Measurements from ENCODE around the gene ACAA2. TPM values are rescaled to one million over a fixed set of nuclear protein-coding genes. Genes with fewer than 3 reads are reported as not detected.

ACAA2 gene
- total and polyA plus RNA-seq, 4 donors: 55.6 to 1,315 (median 646) TPM

DNA sequence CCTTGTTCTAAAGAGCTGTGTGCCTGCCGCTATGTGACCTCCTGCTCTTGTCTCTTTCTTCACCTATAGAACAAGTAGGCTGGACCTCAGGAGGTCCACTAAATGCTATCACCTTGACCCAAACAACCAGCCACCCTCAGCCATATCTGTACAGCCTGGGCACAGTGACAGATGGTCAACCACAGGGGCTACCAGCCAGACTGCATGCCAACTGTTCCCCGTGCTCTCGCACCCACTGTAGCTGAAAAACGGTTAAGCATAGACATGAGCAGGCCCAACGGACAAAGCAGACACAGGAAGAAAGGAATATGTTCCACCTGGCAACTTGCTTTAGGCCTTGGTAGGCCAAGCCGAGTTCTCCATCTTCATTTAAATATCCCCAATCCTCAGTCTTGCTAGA, 43.2 kb upstream of the ACAA2 start:
- Histone ChIP-seq H3K4me3 (ENCODE audit: low read depth in 1 of 3, low read length in 3 of 3) (no peak overlapping the region), H3K9me3 (ENCODE audit: control insufficient read depth in 4 of 4, low read length in 3 of 4) (no peaks in the 10 kb centered on the region), H3K9ac (ENCODE audit: low read depth in 1 of 2, low read length in 2 of 2) (no peak overlapping the region), H3K27me3 (ENCODE audit: control insufficient read depth in 4 of 4, insufficient read depth in 4 of 4, low read length in 3 of 4) (no peaks in the 10 kb centered on the region), H3K27ac (ENCODE audit: low read depth in 1 of 2, low read length in 2 of 2) (no peak overlapping the region), H3K4me1 (ENCODE audit: control insufficient read depth in 4 of 4, insufficient read depth in 4 of 4, low read length in 3 of 4) (peaks cover 0 to 21% (median 13%) of the 10 kb centered on the region in 4 donors), H3K36me3 (ENCODE audit: control insufficient read depth in 4 of 4, insufficient read depth in 3 of 4, low read depth in 1 of 4, low read length in 3 of 4) (no peaks in the 10 kb centered on the region)
- TF ChIP-seq RXRA (IDR thresholded peaks at IDR 0.05) (no peak), FOXA2 (IDR thresholded peaks at IDR 0.05) (no peak), SP1 (IDR thresholded peaks at IDR 0.05) (no peak), HNF4G (IDR thresholded peaks at IDR 0.05) (no peak), TAF1 (conservative IDR thresholded peaks at IDR 0.05) (no peak), EGR1 (IDR thresholded peaks at IDR 0.05; ENCODE audit: low read depth in 2 of 2) (no peak), RAD21 (IDR thresholded peaks at IDR 0.05) (no peak), FOXA1 (IDR thresholded peaks at IDR 0.05) (no peak), GABPA (IDR thresholded peaks at IDR 0.05 in 1 of 2, conservative IDR thresholded peaks at IDR 0.05 in 1 of 2) (no peak), JUND (IDR thresholded peaks at IDR 0.05) (no peak), HNF4A (conservative IDR thresholded peaks at IDR 0.05) (no peak)
- TF ChIP-seq, protein P1, sequence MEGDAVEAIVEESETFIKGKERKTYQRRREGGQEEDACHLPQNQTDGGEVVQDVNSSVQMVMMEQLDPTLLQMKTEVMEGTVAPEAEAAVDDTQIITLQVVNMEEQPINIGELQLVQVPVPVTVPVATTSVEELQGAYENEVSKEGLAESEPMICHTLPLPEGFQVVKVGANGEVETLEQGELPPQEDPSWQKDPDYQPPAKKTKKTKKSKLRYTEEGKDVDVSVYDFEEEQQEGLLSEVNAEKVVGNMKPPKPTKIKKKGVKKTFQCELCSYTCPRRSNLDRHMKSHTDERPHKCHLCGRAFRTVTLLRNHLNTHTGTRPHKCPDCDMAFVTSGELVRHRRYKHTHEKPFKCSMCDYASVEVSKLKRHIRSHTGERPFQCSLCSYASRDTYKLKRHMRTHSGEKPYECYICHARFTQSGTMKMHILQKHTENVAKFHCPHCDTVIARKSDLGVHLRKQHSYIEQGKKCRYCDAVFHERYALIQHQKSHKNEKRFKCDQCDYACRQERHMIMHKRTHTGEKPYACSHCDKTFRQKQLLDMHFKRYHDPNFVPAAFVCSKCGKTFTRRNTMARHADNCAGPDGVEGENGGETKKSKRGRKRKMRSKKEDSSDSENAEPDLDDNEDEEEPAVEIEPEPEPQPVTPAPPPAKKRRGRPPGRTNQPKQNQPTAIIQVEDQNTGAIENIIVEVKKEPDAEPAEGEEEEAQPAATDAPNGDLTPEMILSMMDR (IDR thresholded peaks at IDR 0.05; ENCODE audit: low read depth, low read length, missing input control): no peak
- TF ChIP-seq, protein P2, sequence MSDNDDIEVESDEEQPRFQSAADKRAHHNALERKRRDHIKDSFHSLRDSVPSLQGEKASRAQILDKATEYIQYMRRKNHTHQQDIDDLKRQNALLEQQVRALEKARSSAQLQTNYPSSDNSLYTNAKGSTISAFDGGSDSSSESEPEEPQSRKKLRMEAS (IDR thresholded peaks at IDR 0.05): no peak
- no peak for DNase-seq (ENCODE audit: low spot score)
- 96% methylated on average over 6 of the region's 6 CpGs for WGBS

DNA sequence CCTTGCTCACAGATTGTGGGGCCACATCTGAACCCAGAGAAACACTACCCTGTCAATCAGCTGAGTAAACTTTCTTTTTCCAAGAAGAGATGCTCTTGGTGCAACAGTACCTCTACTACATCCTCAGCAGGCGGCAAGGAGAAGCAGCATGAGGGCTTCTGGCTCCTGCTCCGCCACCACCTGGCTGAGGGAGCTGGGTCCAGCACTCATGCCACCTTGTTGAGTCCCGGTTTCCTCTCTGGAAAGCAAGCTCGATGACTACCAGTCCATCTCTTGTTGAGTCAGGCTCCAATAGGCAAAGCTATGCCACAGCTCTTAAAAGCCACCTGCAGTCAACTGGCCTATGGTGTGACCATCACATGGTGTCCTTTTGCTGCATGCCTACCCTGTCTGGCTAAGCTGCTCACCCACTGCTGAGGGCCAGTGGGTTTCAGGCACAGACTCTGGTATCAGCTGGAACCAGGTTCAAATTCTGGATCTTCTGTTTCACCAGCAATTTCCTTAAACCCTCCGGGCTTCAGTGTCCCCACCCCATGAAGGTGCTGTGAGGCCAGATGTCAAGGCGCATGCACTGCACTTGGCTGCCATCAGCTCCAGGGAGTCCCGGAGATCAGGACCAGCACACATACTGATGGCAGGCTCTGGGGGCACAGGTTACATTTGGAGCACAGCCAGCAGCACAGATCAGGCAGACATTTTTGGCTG, 42.5 kb upstream of the ACAA2 start:
- DNase-seq (ENCODE audit: low spot score): no peak
- peaks cover 0 to 21% (median 13%) of the 10 kb centered on the region in 4 donors for H3K4me1 ChIP-seq (ENCODE audit: control insufficient read depth in 4 of 4, insufficient read depth in 4 of 4, low read length in 3 of 4)
- 98% methylated on average over 7 of the region's 7 CpGs for WGBS
- TF ChIP-seq NR2F2 (IDR thresholded peaks at IDR 0.05) (no peak), SP1 (IDR thresholded peaks at IDR 0.05) (no peak), JUND (IDR thresholded peaks at IDR 0.05) (no peak), GABPA (IDR thresholded peaks at IDR 0.05 in 1 of 2, conservative IDR thresholded peaks at IDR 0.05 in 1 of 2) (no peak), HNF4A (conservative IDR thresholded peaks at IDR 0.05) (no peak), TAF1 (conservative IDR thresholded peaks at IDR 0.05) (no peak), FOXA1 (IDR thresholded peaks at IDR 0.05) (no peak), YY1 (IDR thresholded peaks at IDR 0.05) (no peak), RXRA (IDR thresholded peaks at IDR 0.05) (no peak), EGR1 (IDR thresholded peaks at IDR 0.05; ENCODE audit: low read depth in 2 of 2) (no peak), RAD21 (IDR thresholded peaks at IDR 0.05) (no peak)
- TF ChIP-seq, protein P2 (IDR thresholded peaks at IDR 0.05): no peak
- H3K9me3 ChIP-seq (ENCODE audit: control insufficient read depth in 4 of 4, low read length in 3 of 4): no peaks in the 10 kb centered on the region
- H3K36me3 ChIP-seq (ENCODE audit: control insufficient read depth in 4 of 4, insufficient read depth in 3 of 4, low read depth in 1 of 4, low read length in 3 of 4): no peaks in the 10 kb centered on the region
- H3K27ac ChIP-seq (ENCODE audit: low read depth in 1 of 2, low read length in 2 of 2): no peak overlapping the region
- H3K27me3 ChIP-seq (ENCODE audit: control insufficient read depth in 4 of 4, insufficient read depth in 4 of 4, low read length in 3 of 4): no peaks in the 10 kb centered on the region
- H3K4me3 ChIP-seq (ENCODE audit: low read depth in 1 of 3, low read length in 3 of 3): no peak overlapping the region
- no peak overlapping the region for H3K9ac ChIP-seq (ENCODE audit: low read depth in 1 of 2, low read length in 2 of 2)

DNA sequence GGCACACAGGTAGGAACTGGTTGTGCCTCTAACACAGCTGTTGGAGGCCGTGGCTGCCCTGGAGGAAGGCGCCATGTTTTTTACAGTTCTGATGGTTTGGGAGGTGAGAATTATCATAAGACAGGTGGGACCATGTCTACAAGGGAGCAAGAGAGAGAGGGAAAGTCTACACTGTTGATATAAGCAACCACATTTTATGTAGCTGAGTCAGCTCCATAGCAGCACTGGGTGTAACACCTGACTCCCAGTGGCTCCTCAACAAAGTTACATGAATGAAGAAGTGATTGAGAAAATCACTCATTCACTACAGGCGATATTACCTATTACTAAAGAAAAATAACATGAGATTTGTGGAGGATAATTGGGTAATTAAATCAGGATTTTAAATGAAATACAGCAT, 41.3 kb upstream of the ACAA2 start:
- no peak overlapping the region for H3K4me3 ChIP-seq (ENCODE audit: low read depth in 1 of 3, low read length in 3 of 3)
- TF ChIP-seq, protein P1 (IDR thresholded peaks at IDR 0.05; ENCODE audit: low read depth, low read length, missing input control): no peak
- TF ChIP-seq, protein P3, sequence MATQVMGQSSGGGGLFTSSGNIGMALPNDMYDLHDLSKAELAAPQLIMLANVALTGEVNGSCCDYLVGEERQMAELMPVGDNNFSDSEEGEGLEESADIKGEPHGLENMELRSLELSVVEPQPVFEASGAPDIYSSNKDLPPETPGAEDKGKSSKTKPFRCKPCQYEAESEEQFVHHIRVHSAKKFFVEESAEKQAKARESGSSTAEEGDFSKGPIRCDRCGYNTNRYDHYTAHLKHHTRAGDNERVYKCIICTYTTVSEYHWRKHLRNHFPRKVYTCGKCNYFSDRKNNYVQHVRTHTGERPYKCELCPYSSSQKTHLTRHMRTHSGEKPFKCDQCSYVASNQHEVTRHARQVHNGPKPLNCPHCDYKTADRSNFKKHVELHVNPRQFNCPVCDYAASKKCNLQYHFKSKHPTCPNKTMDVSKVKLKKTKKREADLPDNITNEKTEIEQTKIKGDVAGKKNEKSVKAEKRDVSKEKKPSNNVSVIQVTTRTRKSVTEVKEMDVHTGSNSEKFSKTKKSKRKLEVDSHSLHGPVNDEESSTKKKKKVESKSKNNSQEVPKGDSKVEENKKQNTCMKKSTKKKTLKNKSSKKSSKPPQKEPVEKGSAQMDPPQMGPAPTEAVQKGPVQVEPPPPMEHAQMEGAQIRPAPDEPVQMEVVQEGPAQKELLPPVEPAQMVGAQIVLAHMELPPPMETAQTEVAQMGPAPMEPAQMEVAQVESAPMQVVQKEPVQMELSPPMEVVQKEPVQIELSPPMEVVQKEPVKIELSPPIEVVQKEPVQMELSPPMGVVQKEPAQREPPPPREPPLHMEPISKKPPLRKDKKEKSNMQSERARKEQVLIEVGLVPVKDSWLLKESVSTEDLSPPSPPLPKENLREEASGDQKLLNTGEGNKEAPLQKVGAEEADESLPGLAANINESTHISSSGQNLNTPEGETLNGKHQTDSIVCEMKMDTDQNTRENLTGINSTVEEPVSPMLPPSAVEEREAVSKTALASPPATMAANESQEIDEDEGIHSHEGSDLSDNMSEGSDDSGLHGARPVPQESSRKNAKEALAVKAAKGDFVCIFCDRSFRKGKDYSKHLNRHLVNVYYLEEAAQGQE (IDR thresholded peaks at IDR 0.05): no peak
- no peak for TF ChIP-seq RAD21 (IDR thresholded peaks at IDR 0.05)
- peaks cover 0 to 21% (median 13%) of the 10 kb centered on the region in 4 donors for H3K4me1 ChIP-seq (ENCODE audit: control insufficient read depth in 4 of 4, insufficient read depth in 4 of 4, low read length in 3 of 4)
- no peak overlapping the region for H3K9ac ChIP-seq (ENCODE audit: low read depth in 1 of 2, low read length in 2 of 2)
- H3K9me3 ChIP-seq (ENCODE audit: control insufficient read depth in 4 of 4, low read length in 3 of 4): no peaks in the 10 kb centered on the region
- H3K27ac ChIP-seq (ENCODE audit: low read depth in 1 of 2, low read length in 2 of 2): no peak overlapping the region
- DNase-seq (ENCODE audit: low spot score): no peak
- H3K27me3 ChIP-seq (ENCODE audit: control insufficient read depth in 4 of 4, insufficient read depth in 4 of 4, low read length in 3 of 4): no peaks in the 10 kb centered on the region
- no peaks in the 10 kb centered on the region for H3K36me3 ChIP-seq (ENCODE audit: control insufficient read depth in 4 of 4, insufficient read depth in 3 of 4, low read depth in 1 of 4, low read length in 3 of 4)
- WGBS: 95% methylated on average over 3 of the region's 3 CpGs
